ENCODE data around the gene PDLIM1.

DNA sequence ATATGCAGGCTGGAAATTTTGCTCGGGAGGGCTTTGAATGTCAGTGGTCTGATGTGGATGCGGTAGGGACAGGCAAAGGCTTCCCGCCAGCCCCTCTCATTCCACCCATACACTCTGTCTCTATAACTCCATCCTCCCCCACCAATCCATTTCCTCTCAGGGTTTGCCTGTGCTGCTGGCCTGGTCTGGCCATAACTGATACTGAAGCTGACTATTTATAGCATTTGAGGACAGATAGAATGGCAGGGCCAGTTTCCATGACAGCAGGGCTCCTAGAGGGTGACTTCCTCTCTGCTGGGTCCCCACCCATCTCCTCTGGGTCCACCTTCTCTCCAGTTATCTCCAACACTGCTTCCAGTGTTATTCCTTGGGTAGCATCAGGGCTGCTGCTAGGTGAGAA lies 6.6 kb upstream of the PDLIM1 start:
- TF ChIP-seq, protein P1, sequence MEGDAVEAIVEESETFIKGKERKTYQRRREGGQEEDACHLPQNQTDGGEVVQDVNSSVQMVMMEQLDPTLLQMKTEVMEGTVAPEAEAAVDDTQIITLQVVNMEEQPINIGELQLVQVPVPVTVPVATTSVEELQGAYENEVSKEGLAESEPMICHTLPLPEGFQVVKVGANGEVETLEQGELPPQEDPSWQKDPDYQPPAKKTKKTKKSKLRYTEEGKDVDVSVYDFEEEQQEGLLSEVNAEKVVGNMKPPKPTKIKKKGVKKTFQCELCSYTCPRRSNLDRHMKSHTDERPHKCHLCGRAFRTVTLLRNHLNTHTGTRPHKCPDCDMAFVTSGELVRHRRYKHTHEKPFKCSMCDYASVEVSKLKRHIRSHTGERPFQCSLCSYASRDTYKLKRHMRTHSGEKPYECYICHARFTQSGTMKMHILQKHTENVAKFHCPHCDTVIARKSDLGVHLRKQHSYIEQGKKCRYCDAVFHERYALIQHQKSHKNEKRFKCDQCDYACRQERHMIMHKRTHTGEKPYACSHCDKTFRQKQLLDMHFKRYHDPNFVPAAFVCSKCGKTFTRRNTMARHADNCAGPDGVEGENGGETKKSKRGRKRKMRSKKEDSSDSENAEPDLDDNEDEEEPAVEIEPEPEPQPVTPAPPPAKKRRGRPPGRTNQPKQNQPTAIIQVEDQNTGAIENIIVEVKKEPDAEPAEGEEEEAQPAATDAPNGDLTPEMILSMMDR (conservative IDR thresholded peaks at IDR 0.05) = no peak
- no peak for TF ChIP-seq EZH2 (IDR thresholded peaks at IDR 0.05; ENCODE audit: low read depth)
